Neural crest cell (in vitro differentiated cells): ENCODE measurements around the gene KCNN1. TPM values are rescaled to one million over a fixed set of nuclear protein-coding genes. Genes with fewer than 3 reads are reported as not detected.

Experiments used
- DNase-seq: peaks from one replicate; pipeline ENCODE4 v3.0.0; 2021; ENCODE audit warnings: low read depth, mixed read lengths, low spot score
- H3K27ac Mint-ChIP-seq: one replicate; pipeline ENCODE4 v1.8.0; 2021; ENCODE audit warnings: mild to moderate bottlenecking, mixed read lengths; ENCODE audit not compliant: unreplicated experiment
- H3K27me3 Mint-ChIP-seq: 2 replicates; pipeline ENCODE4 v1.8.0; 2021; ENCODE audit warnings: low read depth, mild to moderate bottlenecking, mixed read lengths
- H3K36me3 Mint-ChIP-seq: 2 replicates; pipeline ENCODE4 v1.8.0; 2021; ENCODE audit warnings: low read depth, mild to moderate bottlenecking, mixed read lengths
- H3K4me1 Mint-ChIP-seq: 2 replicates; pipeline ENCODE4 v1.8.0; 2021; ENCODE audit warnings: mixed read lengths
- H3K4me3 Mint-ChIP-seq: one replicate; pipeline ENCODE4 v1.8.0; 2021; ENCODE audit warnings: mild to moderate bottlenecking, mixed read lengths
- H3K9me3 Mint-ChIP-seq: 2 replicates; pipeline ENCODE4 v1.8.0; 2021; ENCODE audit warnings: mixed read lengths
- total RNA-seq: library from RNA; stranded (reverse); gene quantifications from 2 replicates; pipeline ENCODE4 v1.2.1, GENCODE V29; 2021
- TF ChIP-seq, protein P1 (sequence below): fragments of 200-600 bp; sonication (generic); conservative IDR thresholded peaks from 2 replicates; pipeline ENCODE4 v1.5.0; 2021; ENCODE audit warnings: antibody characterized with exemption, mild to moderate bottlenecking

KCNN1 gene
- total RNA-seq, 1 donor from 2014 or later = 6.2 TPM

DNA sequence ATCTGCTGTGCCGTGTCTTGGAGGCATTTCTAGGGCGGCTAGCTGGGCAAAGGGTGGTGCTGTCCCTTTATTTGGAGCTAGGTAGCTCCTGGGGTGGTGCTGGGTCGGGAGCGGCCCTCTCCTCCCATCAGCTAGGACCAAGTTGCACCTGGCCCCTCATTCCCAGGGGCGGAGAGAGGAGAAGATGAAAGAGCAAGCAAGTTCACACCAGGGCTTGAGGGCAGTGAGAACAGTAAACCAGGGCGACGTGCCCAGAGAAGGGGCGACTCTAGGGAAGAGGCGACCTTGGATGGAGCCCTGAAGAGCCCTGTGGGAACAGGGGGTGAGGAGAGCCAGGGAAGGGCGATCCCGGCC lies 17.0 kb upstream of the KCNN1 start:
- peak overlapping the region; percentile 44 for H3K27ac Mint-ChIP-seq
- H3K36me3 Mint-ChIP-seq = no peaks in the 10 kb centered on the region
- no peak for DNase-seq
- peak overlapping the region; percentile 75 for H3K4me3 Mint-ChIP-seq
- H3K4me1 Mint-ChIP-seq = peaks cover 48% of the 10 kb centered on the region
- H3K9me3 Mint-ChIP-seq = no peaks in the 10 kb centered on the region
- TF ChIP-seq, protein P1, sequence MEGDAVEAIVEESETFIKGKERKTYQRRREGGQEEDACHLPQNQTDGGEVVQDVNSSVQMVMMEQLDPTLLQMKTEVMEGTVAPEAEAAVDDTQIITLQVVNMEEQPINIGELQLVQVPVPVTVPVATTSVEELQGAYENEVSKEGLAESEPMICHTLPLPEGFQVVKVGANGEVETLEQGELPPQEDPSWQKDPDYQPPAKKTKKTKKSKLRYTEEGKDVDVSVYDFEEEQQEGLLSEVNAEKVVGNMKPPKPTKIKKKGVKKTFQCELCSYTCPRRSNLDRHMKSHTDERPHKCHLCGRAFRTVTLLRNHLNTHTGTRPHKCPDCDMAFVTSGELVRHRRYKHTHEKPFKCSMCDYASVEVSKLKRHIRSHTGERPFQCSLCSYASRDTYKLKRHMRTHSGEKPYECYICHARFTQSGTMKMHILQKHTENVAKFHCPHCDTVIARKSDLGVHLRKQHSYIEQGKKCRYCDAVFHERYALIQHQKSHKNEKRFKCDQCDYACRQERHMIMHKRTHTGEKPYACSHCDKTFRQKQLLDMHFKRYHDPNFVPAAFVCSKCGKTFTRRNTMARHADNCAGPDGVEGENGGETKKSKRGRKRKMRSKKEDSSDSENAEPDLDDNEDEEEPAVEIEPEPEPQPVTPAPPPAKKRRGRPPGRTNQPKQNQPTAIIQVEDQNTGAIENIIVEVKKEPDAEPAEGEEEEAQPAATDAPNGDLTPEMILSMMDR = no peak
- H3K27me3 Mint-ChIP-seq = peaks cover 70% of the 10 kb centered on the region

DNA sequence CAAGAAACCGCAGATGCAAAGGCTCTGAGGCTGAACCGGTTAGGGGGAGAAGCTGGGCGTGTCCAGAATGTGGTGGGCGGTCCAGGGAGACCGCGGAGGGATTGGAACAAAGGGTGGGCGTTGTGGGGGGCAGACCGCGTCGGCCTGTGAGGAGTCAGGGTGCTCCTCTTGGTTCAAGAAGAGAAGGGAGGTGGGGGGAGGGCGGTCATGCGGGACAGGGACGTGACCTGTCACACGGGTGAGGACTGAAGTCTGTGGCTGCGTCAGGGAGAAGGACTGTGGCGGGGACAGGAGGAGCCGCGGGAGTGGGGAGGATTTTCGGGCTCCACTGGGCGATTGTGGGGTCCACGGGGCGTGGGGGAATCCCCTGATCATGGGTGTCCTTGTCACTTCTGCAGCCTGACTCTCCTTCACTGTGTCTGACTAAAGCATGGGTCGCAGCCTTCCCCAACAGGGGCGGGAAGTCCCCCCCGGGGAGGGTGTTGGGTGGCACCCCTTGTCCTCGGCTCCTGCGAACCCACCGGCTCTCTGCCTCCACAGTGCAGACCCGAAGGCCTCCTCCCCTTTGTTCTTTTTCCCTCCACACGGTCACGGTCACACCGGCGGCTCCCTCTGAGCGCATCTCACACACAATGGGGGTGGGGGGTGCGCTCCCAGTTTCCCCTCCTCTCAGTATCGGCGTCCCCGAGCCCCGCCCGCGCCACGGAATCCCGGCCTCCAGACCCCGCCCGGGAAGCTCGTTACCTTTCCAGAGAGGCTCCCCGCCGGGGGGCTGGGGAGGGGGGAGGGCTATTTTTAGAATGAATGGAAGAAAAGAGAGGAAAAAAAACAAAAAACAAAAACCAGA lies 16.4 kb upstream of the KCNN1 start:
- Mint-ChIP-seq H3K36me3 (no peaks in the 10 kb centered on the region), H3K27ac (peak overlapping the region; percentile 44), H3K4me3 (peak overlapping the region; percentile 75), H3K4me1 (peaks cover 48% of the 10 kb centered on the region), H3K27me3 (peaks cover 71% of the 10 kb centered on the region), H3K9me3 (no peaks in the 10 kb centered on the region)
- DNase-seq = no peak
- TF ChIP-seq, protein P1 = no peak

DNA sequence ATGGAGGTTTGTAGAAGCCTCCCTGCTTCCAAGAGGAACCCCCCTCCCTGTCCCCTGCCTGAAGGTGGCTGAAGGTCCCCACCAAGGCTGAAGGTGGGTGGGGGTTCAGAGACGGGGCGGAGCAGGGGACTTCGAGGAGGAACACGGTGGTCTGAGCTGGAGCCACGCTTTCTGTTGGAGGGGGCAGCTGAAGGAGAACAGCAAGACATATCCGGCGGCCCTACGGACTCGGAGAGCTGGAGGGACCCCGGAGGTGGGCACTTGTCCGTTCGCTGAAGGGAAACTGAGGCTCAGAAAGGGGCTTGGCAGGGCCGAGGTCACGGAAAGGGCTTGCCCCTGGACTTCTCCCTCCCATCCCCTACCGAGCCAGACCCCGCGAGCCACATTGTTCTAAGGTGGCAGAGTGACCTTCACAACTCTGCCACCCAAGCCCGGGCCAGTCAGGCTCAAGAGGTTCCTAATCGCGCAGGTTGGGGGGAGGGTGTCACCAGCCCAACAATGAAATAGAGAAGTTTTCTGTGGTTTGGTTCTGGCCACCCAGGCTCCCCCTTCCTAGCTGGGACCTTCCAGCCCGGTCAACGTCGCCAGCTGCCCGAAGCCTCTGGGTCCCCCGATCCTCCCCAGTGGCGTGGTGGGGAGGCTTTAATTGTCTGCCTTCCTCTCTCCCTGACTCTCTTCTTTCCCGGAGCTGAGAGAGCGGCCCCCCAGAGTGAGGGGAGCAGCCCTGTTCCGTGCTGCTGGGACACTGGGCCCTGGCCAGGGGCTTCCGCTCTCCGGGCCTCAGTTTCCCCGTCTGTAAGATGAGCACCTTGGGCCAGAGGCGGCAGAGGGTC lies 15.5 kb upstream of the KCNN1 start:
- Mint-ChIP-seq H3K4me1 (peaks cover 44% of the 10 kb centered on the region), H3K9me3 (no peaks in the 10 kb centered on the region), H3K36me3 (no peaks in the 10 kb centered on the region), H3K27me3 (peaks cover 73% of the 10 kb centered on the region), H3K4me3 (peak overlapping the region; percentile 73), H3K27ac (no peak overlapping the region)
- no peak for DNase-seq
- TF ChIP-seq, protein P1 = no peak

DNA sequence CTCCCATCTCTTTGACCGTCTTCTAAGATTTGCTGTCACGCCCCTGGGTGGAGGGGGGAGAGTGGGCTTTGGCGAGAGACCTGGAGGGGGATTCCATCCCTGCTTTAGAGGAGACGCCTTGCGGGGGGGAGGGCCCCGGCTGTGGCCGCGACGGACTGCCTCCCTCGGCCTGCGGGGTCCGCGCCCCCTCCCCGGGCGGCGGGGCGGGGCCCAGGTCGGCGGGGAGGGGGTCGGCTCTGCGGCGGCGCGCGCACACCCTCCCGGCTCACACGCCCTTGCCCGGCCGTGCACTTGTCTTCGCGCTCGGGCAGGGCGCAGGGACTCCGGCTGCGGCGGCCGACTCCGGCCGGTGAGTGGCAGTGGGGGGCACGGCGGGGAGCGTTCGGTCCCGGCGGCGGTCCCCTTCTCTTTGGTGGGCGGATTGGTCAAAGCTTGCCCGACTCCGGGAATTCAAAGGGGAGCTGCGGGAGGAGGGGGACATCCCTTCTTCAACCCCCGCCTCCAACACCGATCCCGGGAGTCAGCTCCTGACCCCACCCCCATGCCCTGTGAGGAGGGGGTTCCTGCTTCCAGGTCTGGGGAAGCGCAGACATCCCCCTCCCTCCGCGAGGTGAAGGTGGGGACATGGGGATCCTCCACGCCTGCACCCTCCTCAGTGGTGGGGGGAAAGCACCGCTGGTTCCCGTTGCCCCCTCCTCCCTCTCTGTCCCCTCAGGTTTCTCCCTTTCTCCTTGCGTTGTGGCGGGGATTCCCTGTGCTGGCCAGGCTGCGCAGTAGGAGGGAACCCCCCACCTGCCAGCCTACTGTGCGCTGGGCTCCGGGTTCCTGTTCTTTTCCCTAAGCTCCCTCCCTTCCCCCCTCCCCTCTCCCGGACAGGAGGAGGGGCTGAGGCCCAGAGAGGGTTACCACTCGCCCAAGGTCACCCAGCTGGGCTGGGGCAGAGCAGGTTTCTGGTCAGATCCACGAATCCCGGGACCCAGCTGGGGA lies 14.6 kb upstream of the KCNN1 start:
- no peak for DNase-seq
- TF ChIP-seq, protein P1 = no peak
- peak overlapping the region; percentile 73 for H3K4me3 Mint-ChIP-seq
- no peaks in the 10 kb centered on the region for H3K9me3 Mint-ChIP-seq
- no peak overlapping the region for H3K27ac Mint-ChIP-seq
- no peaks in the 10 kb centered on the region for H3K36me3 Mint-ChIP-seq
- H3K4me1 Mint-ChIP-seq = peaks cover 40% of the 10 kb centered on the region
- peaks cover 78% of the 10 kb centered on the region for H3K27me3 Mint-ChIP-seq

DNA sequence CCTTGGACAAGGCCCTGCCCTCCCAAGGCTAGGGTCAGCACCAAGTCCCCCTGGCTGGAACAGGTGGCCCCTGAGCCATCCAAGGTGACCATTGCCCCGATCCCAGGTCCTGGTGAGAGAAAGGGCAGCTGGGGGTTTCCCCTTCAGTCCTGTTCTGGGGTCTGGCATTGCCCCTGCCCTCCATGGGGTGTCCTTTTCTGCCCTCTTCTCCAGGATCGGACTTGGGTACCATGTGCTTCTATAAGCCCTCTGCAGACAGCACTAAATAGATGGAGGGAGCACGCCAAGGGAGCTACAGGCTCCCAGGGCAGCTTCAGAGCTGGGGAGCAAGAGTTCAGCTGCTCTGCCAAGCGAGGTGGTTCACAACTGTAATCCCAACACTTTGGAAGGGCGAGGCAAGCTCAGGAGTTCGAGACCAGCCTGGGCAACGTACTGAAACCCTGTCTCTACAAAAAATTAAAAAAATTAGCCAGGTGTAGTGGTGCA lies 13.5 kb upstream of the KCNN1 start:
- Mint-ChIP-seq H3K27ac (no peak overlapping the region), H3K9me3 (no peaks in the 10 kb centered on the region), H3K4me1 (peaks cover 37% of the 10 kb centered on the region), H3K27me3 (peaks cover 84% of the 10 kb centered on the region), H3K4me3 (peak overlapping the region; percentile 58), H3K36me3 (no peaks in the 10 kb centered on the region)
- TF ChIP-seq, protein P1 = no peak
- DNase-seq = no peak
